Measurements from ENCODE around the gene SORT1.

Gene SORT1

DNA sequence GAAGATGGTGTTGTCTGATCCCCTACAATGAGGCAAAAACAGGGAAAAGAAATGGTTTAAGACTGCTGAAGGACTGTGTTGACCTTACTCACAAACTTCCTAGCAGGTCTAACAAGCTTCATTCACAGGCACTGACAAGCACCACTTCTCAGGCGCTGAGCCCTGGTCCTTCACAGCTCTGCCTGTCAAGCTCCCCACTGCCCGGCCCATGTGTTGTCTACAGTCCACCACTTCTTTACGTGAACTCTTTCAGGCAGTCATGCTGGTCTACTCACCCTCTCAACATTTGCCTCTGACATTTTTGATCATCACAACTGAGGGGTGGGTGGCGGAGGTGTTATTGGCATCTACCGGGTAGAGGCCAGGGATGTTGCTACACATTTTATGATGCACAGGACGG lies 50.2 kb downstream of the SORT1 start:
- Histone ChIP-seq H3K27ac (ENCODE audit: low read length) (no peak overlapping the region), H3K4me2 (ENCODE audit: low read length) (no peak overlapping the region), H3K27me3 (ENCODE audit: low read depth, low read length) (peaks cover 11% of the 10 kb centered on the region), H3K9ac (ENCODE audit: low read length) (no peak overlapping the region), H3K9me3 (ENCODE audit: insufficient read depth, low read length) (no peaks in the 10 kb centered on the region), H3K79me2 (ENCODE audit: low read length) (no peaks in the 10 kb centered on the region), H3K36me3 (replicated peaks; ENCODE audit: low read depth, low read length) (no peaks in the 10 kb centered on the region), H4K20me1 (ENCODE audit: insufficient read depth, low read length) (no peaks in the 10 kb centered on the region), H2AFZ (ENCODE audit: low read depth, low read length) (no peak overlapping the region), H3K4me1 (ENCODE audit: low read length) (no peaks in the 10 kb centered on the region), H3K4me3 (ENCODE audit: low read length) (no peak overlapping the region)
- no peak for TF ChIP-seq EZH2phosphoT487 (IDR thresholded peaks at IDR 0.05; ENCODE audit: low read depth)
- TF ChIP-seq, protein P1, sequence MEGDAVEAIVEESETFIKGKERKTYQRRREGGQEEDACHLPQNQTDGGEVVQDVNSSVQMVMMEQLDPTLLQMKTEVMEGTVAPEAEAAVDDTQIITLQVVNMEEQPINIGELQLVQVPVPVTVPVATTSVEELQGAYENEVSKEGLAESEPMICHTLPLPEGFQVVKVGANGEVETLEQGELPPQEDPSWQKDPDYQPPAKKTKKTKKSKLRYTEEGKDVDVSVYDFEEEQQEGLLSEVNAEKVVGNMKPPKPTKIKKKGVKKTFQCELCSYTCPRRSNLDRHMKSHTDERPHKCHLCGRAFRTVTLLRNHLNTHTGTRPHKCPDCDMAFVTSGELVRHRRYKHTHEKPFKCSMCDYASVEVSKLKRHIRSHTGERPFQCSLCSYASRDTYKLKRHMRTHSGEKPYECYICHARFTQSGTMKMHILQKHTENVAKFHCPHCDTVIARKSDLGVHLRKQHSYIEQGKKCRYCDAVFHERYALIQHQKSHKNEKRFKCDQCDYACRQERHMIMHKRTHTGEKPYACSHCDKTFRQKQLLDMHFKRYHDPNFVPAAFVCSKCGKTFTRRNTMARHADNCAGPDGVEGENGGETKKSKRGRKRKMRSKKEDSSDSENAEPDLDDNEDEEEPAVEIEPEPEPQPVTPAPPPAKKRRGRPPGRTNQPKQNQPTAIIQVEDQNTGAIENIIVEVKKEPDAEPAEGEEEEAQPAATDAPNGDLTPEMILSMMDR (IDR thresholded peaks at IDR 0.05; ENCODE audit: low read depth, low read length): no peak

DNA sequence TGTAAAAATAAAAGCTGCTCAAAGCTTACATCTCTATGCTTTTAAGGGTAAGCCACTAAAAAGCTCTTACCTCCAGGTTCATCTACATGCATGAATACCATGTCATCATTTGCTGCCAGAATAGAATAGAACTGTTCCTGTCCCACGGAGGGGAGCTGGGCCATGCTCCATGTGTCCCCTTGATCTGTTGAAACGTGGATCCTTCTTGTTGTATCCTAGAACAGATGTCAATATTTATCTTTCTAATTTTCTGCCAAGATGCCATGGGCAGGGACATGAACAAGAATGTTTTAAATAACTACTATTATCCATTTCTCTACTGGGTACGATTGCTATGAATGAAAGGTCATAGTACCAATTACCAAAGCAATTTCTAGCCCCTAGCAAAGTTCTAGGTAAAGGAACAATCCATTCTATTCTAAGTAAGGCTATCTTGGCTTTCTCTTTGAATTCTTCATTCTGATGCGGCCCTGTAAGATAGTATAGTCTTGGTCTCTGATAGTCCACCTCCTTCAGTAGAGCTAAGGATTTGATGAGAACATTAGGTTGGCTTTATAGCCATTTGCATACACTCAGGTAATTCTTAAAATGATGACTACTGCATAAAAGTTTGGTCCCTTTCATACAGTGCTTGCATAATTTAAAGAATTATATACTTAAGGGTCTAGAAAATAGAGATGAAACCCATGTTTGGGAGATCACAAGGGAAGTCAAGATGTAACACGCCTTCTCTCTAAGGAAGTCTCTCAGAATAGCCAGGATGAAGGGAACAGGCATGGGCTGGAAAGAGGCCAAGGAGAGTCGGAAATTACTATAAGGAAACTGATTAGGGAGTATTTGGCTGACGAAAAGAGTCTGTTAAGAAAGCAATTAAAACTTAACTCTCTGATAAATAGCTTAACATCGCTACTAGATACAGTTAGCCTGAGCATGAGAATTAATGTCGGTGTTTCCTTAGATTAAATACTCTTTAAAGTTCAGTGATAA lies 55.5 kb downstream of the SORT1 start:
- Histone ChIP-seq H3K36me3 (replicated peaks; ENCODE audit: low read depth, low read length) (no peaks in the 10 kb centered on the region), H3K27ac (ENCODE audit: low read length) (no peak overlapping the region), H3K27me3 (ENCODE audit: low read depth, low read length) (peaks cover 3% of the 10 kb centered on the region; the same call in 1 of the 2 replicates), H3K4me3 (ENCODE audit: low read length) (no peak overlapping the region), H3K9me3 (ENCODE audit: insufficient read depth, low read length) (no peaks in the 10 kb centered on the region), H3K4me2 (ENCODE audit: low read length) (no peak overlapping the region), H2AFZ (ENCODE audit: low read depth, low read length) (no peak overlapping the region), H3K4me1 (ENCODE audit: low read length) (no peaks in the 10 kb centered on the region), H4K20me1 (ENCODE audit: insufficient read depth, low read length) (no peaks in the 10 kb centered on the region), H3K9ac (ENCODE audit: low read length) (no peak overlapping the region), H3K79me2 (ENCODE audit: low read length) (no peaks in the 10 kb centered on the region)
- TF ChIP-seq, protein P1 (IDR thresholded peaks at IDR 0.05; ENCODE audit: low read depth, low read length): no peak
- TF ChIP-seq EZH2phosphoT487 (IDR thresholded peaks at IDR 0.05; ENCODE audit: low read depth): no peak

DNA sequence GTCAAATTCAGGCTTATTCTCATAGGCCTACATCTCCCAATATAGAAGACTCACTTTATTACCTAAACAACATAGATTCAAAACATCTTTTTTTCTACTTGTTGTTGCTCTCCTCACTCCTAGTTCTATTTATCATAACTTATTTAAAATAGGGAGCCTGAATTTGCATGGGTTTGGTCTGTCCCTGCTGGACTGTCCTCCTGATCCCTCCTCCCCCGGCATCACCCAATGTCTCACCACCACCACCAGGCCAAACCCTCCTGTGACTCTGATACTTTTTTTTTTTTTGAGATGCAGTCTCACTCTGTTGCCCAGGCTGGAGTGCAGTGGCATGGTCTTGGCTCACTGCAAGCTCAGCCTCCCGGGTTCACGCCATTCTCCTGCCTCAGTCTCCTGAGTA lies 59.1 kb downstream of the SORT1 start:
- H3K27ac ChIP-seq (ENCODE audit: low read length): no peak overlapping the region
- H3K4me1 ChIP-seq (ENCODE audit: low read length): no peaks in the 10 kb centered on the region
- H3K4me3 ChIP-seq (ENCODE audit: low read length): no peak overlapping the region
- no peaks in the 10 kb centered on the region for H3K9me3 ChIP-seq (ENCODE audit: insufficient read depth, low read length)
- peaks cover 3% of the 10 kb centered on the region; the same call in 1 of the 2 replicates for H3K27me3 ChIP-seq (ENCODE audit: low read depth, low read length)
- H2AFZ ChIP-seq (ENCODE audit: low read depth, low read length): no peak overlapping the region
- no peaks in the 10 kb centered on the region for H3K79me2 ChIP-seq (ENCODE audit: low read length)
- H3K9ac ChIP-seq (ENCODE audit: low read length): no peak overlapping the region
- no peak for TF ChIP-seq EZH2phosphoT487 (IDR thresholded peaks at IDR 0.05; ENCODE audit: low read depth)
- TF ChIP-seq, protein P1 (IDR thresholded peaks at IDR 0.05; ENCODE audit: low read depth, low read length): no peak
- H3K4me2 ChIP-seq (ENCODE audit: low read length): no peak overlapping the region
- H4K20me1 ChIP-seq (ENCODE audit: insufficient read depth, low read length): no peaks in the 10 kb centered on the region
- H3K36me3 ChIP-seq (replicated peaks; ENCODE audit: low read depth, low read length): no peaks in the 10 kb centered on the region

DNA sequence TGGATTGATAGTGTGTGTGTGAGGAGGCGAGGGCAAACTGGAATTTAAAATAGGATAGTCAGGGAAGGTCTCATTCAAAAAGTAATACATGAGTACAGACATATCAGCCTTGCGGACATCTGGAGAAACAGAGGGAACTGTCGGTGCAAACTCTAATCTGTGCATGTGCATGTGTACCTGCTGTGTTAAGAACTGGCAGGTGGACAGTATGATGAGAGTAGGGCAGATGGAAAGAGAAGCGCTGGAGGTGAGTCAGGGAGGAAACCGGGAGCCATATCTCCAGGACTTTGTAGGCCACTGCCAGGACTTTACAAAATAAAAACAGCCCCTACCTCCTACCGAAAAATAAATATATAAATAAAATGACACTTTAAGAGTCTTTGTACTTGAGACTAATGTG lies 59.6 kb downstream of the SORT1 start:
- H3K4me1 ChIP-seq (ENCODE audit: low read length): no peaks in the 10 kb centered on the region
- H3K4me2 ChIP-seq (ENCODE audit: low read length): no peak overlapping the region
- no peaks in the 10 kb centered on the region for H4K20me1 ChIP-seq (ENCODE audit: insufficient read depth, low read length)
- no peaks in the 10 kb centered on the region for H3K9me3 ChIP-seq (ENCODE audit: insufficient read depth, low read length)
- no peaks in the 10 kb centered on the region for H3K79me2 ChIP-seq (ENCODE audit: low read length)
- H3K27ac ChIP-seq (ENCODE audit: low read length): no peak overlapping the region
- no peak overlapping the region for H3K9ac ChIP-seq (ENCODE audit: low read length)
- no peak overlapping the region for H3K4me3 ChIP-seq (ENCODE audit: low read length)
- H2AFZ ChIP-seq (ENCODE audit: low read depth, low read length): no peak overlapping the region
- H3K36me3 ChIP-seq (replicated peaks; ENCODE audit: low read depth, low read length): no peaks in the 10 kb centered on the region
- TF ChIP-seq, protein P1 (IDR thresholded peaks at IDR 0.05; ENCODE audit: low read depth, low read length): no peak
- TF ChIP-seq EZH2phosphoT487 (IDR thresholded peaks at IDR 0.05; ENCODE audit: low read depth): no peak
- peaks cover 3% of the 10 kb centered on the region; the same call in 1 of the 2 replicates for H3K27me3 ChIP-seq (ENCODE audit: low read depth, low read length)
